GM12873 (cell line): ENCODE data around the gene DGKD.

Experiments used
- CTCF ChIP-seq: IDR thresholded peaks from 2 replicates; pipeline ENCODE4 v1.5.1; 2012; ENCODE audit warnings: low read depth, mild to moderate bottlenecking, moderate library complexity, low read length, control low read depth; ENCODE audit not compliant: insufficient read depth; ENCODE audit errors: missing control alignments

The DGKD gene

DNA sequence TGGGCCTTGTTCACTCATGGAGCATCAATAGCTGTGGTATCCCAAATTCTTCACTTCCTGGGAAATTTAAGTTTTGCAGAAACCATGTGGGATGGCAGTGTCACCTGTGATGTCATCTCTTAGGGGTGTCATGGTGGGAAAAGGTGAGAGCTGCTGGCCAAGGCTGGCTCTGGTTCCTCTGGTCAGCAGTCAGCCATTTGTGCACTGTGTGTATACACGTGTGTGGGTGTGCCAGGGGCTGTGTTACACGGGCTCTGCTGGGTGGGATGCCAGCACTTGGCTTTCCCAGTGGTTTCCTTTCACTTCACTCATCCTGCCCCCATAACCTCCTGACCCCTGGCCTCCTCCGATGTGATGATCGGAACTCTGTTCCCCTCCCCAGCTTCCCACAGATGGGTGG lies 25.4 kb upstream of the DGKD start:
- TF ChIP-seq CTCF, result no peak

DNA sequence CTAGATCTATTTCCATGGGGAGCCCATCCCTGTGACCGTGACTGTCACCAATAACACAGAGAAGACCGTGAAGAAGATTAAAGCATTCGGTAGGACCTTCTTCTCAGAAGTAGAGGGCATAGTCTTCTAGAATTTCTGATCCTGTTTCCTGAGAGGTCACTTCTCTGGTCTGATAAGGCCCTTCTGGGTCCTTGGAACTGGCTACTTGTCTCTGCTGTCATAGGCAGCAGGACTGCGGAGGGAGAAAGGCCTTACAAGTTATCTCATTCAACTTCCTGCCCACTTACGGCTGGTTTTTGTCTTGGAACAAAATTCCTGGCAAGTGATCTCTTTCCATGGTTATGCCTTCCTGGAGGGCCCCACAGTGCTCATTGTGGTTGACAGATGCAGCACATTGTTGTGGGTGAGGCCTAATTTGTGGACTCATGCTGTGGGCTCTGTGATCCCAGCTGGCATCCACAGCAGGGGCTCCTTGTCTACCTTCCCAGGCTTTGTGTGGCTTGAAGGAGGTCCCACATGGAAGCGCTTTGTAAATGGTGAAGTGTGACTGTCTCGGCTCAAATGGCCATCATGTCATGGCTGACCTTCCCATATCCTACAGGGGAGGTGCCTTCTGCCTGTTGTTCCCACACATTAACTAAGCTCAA lies 24.7 kb upstream of the DGKD start:
- no peak for TF ChIP-seq CTCF

DNA sequence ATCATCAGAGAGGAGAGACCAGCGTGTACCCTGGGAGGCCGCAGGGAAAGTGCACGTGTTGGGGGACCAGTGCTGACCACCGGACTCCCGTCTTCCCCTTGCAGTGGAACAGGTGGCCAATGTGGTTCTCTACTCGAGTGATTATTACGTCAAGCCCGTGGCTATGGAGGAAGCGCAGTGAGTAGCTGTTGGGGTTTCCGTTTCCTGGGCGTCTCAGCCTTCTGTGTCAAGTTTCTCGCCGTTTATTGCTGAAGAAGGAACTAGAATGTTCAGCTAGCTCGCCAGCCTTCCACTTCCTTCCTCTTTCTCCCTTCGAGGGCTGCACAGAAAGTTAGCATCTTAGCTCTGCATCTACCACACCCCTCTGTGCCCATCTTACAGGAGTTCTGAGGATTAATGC lies 22.8 kb upstream of the DGKD start:
- no peak for TF ChIP-seq CTCF

DNA sequence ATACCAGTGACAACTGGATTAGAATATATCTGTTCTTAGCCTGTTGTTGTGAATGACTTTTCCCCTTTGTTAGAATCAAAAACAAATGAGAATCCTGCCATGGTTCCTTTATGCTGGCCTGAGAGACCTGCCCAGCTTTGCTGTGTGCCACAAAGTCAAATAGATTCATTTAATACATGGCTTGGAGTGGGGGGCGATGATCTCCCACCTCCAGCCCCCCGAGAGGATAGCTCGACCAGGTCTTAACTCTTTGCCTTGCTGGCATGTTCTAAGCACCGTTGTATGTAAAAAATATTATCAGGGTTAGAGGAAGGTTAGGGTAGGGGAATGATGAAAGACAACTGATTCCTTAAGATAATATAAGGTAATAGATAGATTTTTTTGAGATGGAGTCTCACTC lies 22.2 kb upstream of the DGKD start:
- no peak for TF ChIP-seq CTCF

GRCh38 chr2:233334915-233335314 lies 19.4 kb upstream of the DGKD start:
- no peak for TF ChIP-seq CTCF

GRCh38 chr2:233336541-233336940 lies 17.8 kb upstream of the DGKD start:
- TF ChIP-seq CTCF, result no peak

- TF ChIP-seq CTCF, result no peak
Observed at GRCh38 chr2:233338046-233338445, 16.2 kb upstream of the DGKD start.
